CD4-positive, alpha-beta T cell treated with Interleukin-17A for 1 hour (primary cell): Measurements from ENCODE around the gene ZDHHC19.
"Not testable (repeated sequence)": the region's sequence is repeated elsewhere in the genome, so short reads cannot be mapped to it uniquely, and the experiment has no call there.

Experiments used
- DNase-seq: peaks from one replicate; pipeline ENCODE4 v3.0.0-alpha.2; 2020

ZDHHC19 gene

DNA sequence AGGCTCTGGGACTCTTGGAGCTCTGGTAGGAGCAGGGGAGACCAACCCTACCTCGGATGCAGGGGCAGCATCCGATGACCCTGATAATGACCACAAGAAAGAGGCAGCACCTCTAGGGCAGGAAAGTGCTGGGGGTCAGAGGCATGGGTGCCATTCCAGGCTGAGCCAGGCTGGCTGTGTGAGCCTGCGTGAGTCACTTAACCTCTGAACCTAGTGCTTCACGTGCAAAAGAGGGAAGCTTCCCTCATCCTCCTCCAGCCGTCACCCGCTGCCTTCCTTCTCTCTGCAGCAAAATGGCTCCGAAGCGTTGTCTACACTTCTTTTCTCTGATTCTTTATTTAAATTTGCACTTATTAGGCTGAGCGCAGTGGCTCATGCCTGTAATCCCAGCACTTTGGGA, 35.5 kb downstream of the ZDHHC19 start:
- no peak for DNase-seq

DNA sequence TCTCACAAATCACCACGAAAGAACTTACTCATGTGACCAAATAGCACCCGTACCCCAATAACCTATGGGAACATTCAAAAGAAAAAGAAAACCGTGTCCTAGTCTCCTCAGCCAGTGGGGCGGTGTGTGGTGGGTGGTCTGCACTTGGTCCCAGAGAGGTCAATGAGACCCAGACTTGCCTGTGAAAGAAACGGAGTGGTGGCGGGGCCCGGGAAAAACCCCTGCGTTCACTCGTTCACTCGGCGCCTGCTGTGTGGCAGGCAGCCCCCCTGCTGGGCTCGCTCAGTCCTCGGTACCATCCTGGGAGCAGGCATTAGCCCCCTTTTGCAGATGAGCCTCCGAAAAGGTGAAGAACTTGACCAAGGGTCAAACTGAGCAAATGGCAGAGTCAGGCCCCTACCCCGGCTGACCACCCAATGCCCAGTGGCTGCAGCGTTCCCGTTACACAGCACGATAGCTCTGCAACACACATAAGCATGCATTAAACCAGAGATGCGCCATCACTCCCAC, 36.0 kb downstream of the ZDHHC19 start:
- no peak for DNase-seq

GRCh38 chr3:196174652-196175051, 36.5 kb downstream of the ZDHHC19 start:
- DNase-seq = no peak

DNA sequence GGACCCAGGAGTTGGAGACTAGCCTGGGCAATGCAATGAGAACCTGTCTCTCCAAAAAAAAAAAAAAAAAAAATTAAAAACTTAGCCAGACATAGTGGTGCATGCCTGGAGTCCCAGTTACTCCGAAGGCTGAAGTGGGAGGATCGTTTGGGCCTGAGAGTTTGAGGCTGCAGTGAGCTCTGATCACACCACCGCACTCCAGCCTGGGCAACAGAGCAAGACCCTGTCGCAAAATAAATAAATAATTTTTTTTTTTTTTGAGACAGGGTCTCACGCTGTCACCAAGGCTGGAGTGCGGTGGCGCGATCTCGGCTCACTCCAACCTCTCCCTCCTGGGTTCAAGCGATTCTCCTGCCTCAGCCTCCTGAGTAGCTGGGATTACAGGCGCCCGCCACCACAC, 40.9 kb downstream of the ZDHHC19 start:
- not testable (repeated sequence) for DNase-seq

GRCh38 chr3:196169836-196170240, 41.4 kb downstream of the ZDHHC19 start:
- no peak for DNase-seq

DNA sequence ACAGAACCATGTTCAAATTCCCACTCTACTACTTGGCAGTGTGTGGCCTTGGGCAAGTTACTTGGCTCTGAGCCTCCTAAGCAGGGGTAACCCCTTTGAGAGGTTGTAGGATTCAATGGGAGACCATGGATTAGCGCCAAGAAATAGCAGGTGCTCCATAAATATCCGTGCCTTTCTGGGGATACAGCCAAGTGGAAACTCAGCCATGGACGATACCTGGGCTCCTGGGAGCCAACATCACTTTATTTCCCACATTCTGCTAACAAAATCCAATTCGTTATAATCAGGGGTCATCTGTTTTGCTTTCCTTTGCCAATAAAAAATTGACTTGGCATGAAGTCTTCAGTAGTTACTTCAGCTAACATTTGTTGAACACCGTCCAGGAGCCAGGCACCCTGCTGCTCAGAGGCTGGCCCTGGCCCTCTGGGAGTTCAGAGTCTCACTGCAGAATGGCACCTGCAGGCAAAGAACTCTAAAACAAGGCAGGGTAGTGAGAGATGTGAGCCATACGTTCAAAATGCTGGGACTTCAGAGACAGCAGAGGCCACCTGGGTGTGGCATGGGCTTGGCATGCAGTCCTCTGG, 42.3 kb downstream of the ZDHHC19 start:
- DNase-seq = no peak

GRCh38 chr3:196166741-196167140, 44.5 kb downstream of the ZDHHC19 start:
- no peak for DNase-seq

DNA sequence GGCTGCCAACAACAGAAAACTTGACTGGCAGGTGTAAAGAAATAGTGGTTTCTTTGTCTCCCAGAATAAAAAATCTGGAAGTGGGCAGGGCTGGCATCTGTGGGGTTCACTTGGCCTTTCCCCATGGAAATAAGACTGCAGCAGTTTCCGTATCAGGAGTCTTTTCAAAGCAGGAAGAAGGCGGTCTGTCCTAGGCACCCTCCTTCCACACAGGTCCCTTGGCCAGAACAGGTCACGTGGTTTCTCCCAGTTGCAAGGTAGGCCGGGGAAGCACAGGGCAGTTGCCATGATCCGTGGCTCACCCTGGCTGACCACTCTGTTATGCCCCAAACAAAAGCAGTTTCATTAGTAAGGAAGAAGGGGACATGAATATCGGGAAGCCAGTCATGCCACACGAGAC, 45.4 kb downstream of the ZDHHC19 start:
- DNase-seq = no peak

GRCh38 chr3:196165006-196165575, 46.1 kb downstream of the ZDHHC19 start:
- DNase-seq = not testable (repeated sequence)

- no peak for DNase-seq
These were observed 46.6 kb downstream of the ZDHHC19 start for GRCh38 chr3:196164576-196164975.

- no peak for DNase-seq
These were observed 47.3 kb downstream of the ZDHHC19 start for GRCh38 chr3:196163666-196164493.

- no peak for DNase-seq
These were observed 48.0 kb downstream of the ZDHHC19 start for GRCh38 chr3:196163212-196163611.

DNA sequence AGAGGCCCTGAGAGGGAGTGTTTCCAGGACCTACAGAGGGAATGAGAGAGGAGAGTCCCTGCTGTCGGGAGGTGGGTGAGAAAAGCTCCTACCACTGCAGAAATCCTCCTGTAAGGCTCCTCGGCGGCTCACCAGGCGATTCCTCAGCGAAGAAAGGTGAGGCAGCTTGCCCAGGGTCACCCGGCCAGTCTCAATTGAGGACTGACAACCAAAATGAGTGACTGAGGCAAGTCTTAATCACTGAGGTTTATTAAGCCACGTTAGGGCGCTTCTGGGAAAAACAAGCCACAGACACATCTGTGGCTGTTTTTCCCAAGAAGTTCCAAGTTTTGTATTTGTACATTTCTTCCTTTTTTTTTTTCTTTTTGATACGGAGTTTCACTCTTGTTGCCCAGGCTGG, 48.5 kb downstream of the ZDHHC19 start:
- DNase-seq = no peak

GRCh38 chr3:196159952-196160804, 51.0 kb downstream of the ZDHHC19 start:
- DNase-seq = peak; percentile 51

- no peak for DNase-seq
These were observed 51.7 kb downstream of the ZDHHC19 start for GRCh38 chr3:196159526-196159925.

DNA sequence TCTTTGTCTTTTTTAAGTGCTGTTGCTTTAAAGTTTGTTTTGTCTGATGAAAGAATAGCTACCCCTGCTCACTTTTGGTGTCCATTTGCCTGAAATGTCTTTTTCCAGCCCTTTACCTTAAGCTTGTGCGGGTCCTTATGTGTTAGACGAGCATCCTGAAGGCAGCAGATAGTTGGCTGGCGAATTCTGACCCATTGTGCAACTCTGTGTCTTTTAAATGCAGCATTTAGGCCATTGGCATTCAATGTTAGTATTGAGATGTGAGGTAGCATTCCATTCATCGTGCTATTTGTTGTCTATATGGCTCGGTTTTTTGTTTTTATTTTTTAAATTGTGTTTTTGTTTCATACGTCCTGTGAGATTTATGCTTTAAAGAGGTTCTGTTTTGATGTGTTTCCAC, 55.0 kb downstream of the ZDHHC19 start:
- no peak for DNase-seq

DNA sequence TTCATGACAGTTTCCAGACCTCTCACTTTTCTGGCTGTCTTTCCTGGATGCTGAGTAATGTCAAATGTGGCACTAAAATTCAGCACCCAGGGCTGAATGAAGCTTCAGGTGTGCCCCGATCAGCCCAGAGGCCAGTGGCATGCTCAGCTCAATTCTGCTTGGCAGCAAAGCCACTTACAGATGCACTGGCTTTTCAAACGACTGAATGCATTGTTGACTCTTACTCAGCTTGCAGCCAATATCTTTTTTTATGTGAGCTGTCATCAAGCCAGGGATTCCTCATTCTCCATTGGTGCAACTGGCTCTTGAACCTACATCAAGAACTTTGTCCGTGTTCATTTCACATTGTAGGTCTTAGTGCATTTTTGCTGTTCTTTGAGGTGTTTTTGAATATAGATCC, 60.7 kb downstream of the ZDHHC19 start:
- no peak for DNase-seq

DNA sequence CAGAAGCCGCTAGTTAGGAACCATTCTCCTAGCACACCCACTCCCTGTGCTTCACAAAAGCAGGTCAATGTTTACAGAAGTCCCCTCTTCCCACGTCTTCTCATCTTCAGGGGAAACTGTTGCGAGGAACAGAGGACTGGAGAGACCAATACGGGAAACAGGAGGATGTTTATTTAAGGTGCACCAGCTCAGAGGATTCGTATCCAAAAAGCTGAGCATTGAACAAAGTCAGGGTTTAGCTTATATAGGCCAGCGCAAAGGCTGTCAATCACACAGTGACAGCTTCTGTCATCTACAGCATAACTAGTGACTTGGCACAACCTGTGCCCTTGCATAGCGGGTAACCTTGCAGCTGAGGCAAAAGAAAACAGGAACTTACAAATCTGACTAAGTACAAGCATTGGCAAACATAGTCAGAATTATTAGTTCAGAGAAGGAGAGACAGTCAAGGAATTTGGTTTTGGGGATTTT, 61.3 kb downstream of the ZDHHC19 start:
- DNase-seq = no peak

- no peak for DNase-seq
These were observed 61.8 kb downstream of the ZDHHC19 start for GRCh38 chr3:196149375-196149774.
